HEK293T (cell line): ENCODE measurements around the gene MKLN1.

Experiments
- ELF4 ChIP-seq: fragments of 450-650 bp; IDR thresholded peaks from 2 replicates; pipeline ENCODE4 v1.6.1; 2017; ENCODE audit warnings: antibody characterized with exemption
- FOXK2 ChIP-seq: fragments of 450-650 bp; IDR thresholded peaks from 2 replicates; pipeline ENCODE4 v1.6.1; 2016; ENCODE audit warnings: mild to moderate bottlenecking
- PKNOX1 ChIP-seq: fragments of 450-650 bp; IDR thresholded peaks from 2 replicates; pipeline ENCODE4 v1.6.1; 2016
- SUZ12 ChIP-seq: fragments of 450-650 bp; IDR thresholded peaks from 2 replicates; pipeline ENCODE4 v1.6.1; 2016; ENCODE audit warnings: mild to moderate bottlenecking

GRCh38 chr7:131454498-131454897 is 126.8 kb downstream of the MKLN1 start:
- no peak for TF ChIP-seq SUZ12
- no peak for TF ChIP-seq FOXK2
- no peak for TF ChIP-seq ELF4
- no peak for TF ChIP-seq PKNOX1
